ENCODE measurements around the gene SLC22A23.

GRCh38 chr6:3242768-3243167 is 214.1 kb downstream of the SLC22A23 start:
- TF ChIP-seq, protein P1, sequence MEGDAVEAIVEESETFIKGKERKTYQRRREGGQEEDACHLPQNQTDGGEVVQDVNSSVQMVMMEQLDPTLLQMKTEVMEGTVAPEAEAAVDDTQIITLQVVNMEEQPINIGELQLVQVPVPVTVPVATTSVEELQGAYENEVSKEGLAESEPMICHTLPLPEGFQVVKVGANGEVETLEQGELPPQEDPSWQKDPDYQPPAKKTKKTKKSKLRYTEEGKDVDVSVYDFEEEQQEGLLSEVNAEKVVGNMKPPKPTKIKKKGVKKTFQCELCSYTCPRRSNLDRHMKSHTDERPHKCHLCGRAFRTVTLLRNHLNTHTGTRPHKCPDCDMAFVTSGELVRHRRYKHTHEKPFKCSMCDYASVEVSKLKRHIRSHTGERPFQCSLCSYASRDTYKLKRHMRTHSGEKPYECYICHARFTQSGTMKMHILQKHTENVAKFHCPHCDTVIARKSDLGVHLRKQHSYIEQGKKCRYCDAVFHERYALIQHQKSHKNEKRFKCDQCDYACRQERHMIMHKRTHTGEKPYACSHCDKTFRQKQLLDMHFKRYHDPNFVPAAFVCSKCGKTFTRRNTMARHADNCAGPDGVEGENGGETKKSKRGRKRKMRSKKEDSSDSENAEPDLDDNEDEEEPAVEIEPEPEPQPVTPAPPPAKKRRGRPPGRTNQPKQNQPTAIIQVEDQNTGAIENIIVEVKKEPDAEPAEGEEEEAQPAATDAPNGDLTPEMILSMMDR (IDR thresholded peaks at IDR 0.05; ENCODE audit: low read depth, low read length, missing input control) = no peak
- TF ChIP-seq HNF4A (conservative IDR thresholded peaks at IDR 0.05) (no peak), REST (IDR thresholded peaks at IDR 0.05) (no peak), FOXA1 (IDR thresholded peaks at IDR 0.05) (no peak), EGR1 (IDR thresholded peaks at IDR 0.05; ENCODE audit: low read depth in 2 of 2) (no peak), TAF1 (conservative IDR thresholded peaks at IDR 0.05) (no peak), ATF3 (IDR thresholded peaks at IDR 0.05) (no peak), RXRA (IDR thresholded peaks at IDR 0.05) (no peak), YY1 (IDR thresholded peaks at IDR 0.05) (no peak), ZBTB33 (IDR thresholded peaks at IDR 0.05) (no peak), SP1 (IDR thresholded peaks at IDR 0.05) (no peak), GABPA (IDR thresholded peaks at IDR 0.05 in 1 of 2, conservative IDR thresholded peaks at IDR 0.05 in 1 of 2) (no peak), JUND (IDR thresholded peaks at IDR 0.05) (no peak), HNF4G (IDR thresholded peaks at IDR 0.05) (no peak)
